T-helper 2 cell treated with Interferon-gamma antibody and Interleukin-4, amounts not matched to agents 5 μg/mL and 100 μg/mL, for 36 hours (primary cell): ENCODE results near the gene PGS1.
A peak's percentile ranks its signal among the peaks of the same experiment; 100 is the strongest.

Source experiments
- DNase-seq: peaks from one replicate; pipeline ENCODE4 v3.0.0; 2021; ENCODE audit warnings: low spot score
- H3K27ac Mint-ChIP-seq: one replicate; pipeline ENCODE4 v1.8.0; 2021; ENCODE audit warnings: mild to moderate bottlenecking, mixed read lengths
- H3K27me3 Mint-ChIP-seq: one replicate; pipeline ENCODE4 v1.8.0; 2021; ENCODE audit warnings: low read depth, mixed read lengths
- H3K36me3 Mint-ChIP-seq: one replicate; pipeline ENCODE4 v1.8.0; 2021; ENCODE audit warnings: low read depth, mixed read lengths
- H3K4me1 Mint-ChIP-seq: one replicate; pipeline ENCODE4 v1.8.0; 2021; ENCODE audit warnings: low read depth, mixed read lengths
- H3K4me3 Mint-ChIP-seq: one replicate; pipeline ENCODE4 v1.8.0; 2022; ENCODE audit warnings: mild to moderate bottlenecking, moderate library complexity, mixed read lengths
- H3K9me3 Mint-ChIP-seq: one replicate; pipeline ENCODE4 v1.8.0; 2021; ENCODE audit warnings: mixed read lengths

Gene PGS1

GRCh38 chr17:78355045-78355641, 23.3 kb upstream of the PGS1 start:
- H3K27ac Mint-ChIP-seq: peak overlapping the region; percentile 96

GRCh38 chr17:78355701-78356100, 22.7 kb upstream of the PGS1 start:
- Mint-ChIP-seq H3K4me3 (peak overlapping the region; percentile 83), H3K27ac (peak overlapping the region; percentile 96), H3K4me1 (peaks cover 48% of the 10 kb centered on the region), H3K27me3 (no peaks in the 10 kb centered on the region), H3K9me3 (no peaks in the 10 kb centered on the region), H3K36me3 (peaks cover 29% of the 10 kb centered on the region)
- DNase-seq: no peak

More at GRCh38 chr17:78355045-78355641, 23.3 kb upstream of the PGS1 start:
- Mint-ChIP-seq H3K4me3 (peak overlapping the region; percentile 83), H3K27me3 (no peaks in the 10 kb centered on the region), H3K9me3 (no peaks in the 10 kb centered on the region), H3K36me3 (peaks cover 29% of the 10 kb centered on the region), H3K4me1 (peaks cover 53% of the 10 kb centered on the region)
- DNase-seq: peak; percentile 52

- Mint-ChIP-seq H3K27me3 (no peaks in the 10 kb centered on the region), H3K36me3 (peaks cover 29% of the 10 kb centered on the region), H3K9me3 (no peaks in the 10 kb centered on the region), H3K4me3 (peak overlapping the region; percentile 83), H3K27ac (peak overlapping the region; percentile 96), H3K4me1 (peaks cover 50% of the 10 kb centered on the region)
- peak; percentile 94 for DNase-seq
Observed at GRCh38 chr17:78356101-78356713, 22.2 kb upstream of the PGS1 start.

- no peaks in the 10 kb centered on the region for H3K9me3 Mint-ChIP-seq
- H3K27ac Mint-ChIP-seq: peak overlapping the region; percentile 96
- peak overlapping the region; percentile 87 for H3K4me3 Mint-ChIP-seq
- peaks cover 47% of the 10 kb centered on the region for H3K4me1 Mint-ChIP-seq
- H3K36me3 Mint-ChIP-seq: peaks cover 29% of the 10 kb centered on the region
- DNase-seq: no peak
- H3K27me3 Mint-ChIP-seq: no peaks in the 10 kb centered on the region
Observed at GRCh38 chr17:78357177-78357586, 21.3 kb upstream of the PGS1 start.

GRCh38 chr17:78357672-78358537, 20.5 kb upstream of the PGS1 start:
- peaks cover 47% of the 10 kb centered on the region for H3K4me1 Mint-ChIP-seq
- DNase-seq: no peak
- H3K27ac Mint-ChIP-seq: peak overlapping the region; percentile 69
- peaks cover 29% of the 10 kb centered on the region for H3K36me3 Mint-ChIP-seq
- H3K27me3 Mint-ChIP-seq: peaks cover 4% of the 10 kb centered on the region
- no peaks in the 10 kb centered on the region for H3K9me3 Mint-ChIP-seq
- H3K4me3 Mint-ChIP-seq: peak overlapping the region; percentile 87

- Mint-ChIP-seq H3K27me3 (peaks cover 7% of the 10 kb centered on the region), H3K4me3 (peak overlapping the region; percentile 87), H3K9me3 (no peaks in the 10 kb centered on the region), H3K27ac (peak overlapping the region; percentile 69), H3K36me3 (peaks cover 29% of the 10 kb centered on the region), H3K4me1 (peaks cover 43% of the 10 kb centered on the region)
- no peak for DNase-seq
Observed at GRCh38 chr17:78358538-78359320, 19.7 kb upstream of the PGS1 start.

- peaks cover 7% of the 10 kb centered on the region for H3K27me3 Mint-ChIP-seq
- H3K27ac Mint-ChIP-seq: peak overlapping the region; percentile 45
- H3K4me1 Mint-ChIP-seq: peaks cover 39% of the 10 kb centered on the region
- peak overlapping the region; percentile 82 for H3K4me3 Mint-ChIP-seq
- DNase-seq: no peak
- H3K36me3 Mint-ChIP-seq: peaks cover 29% of the 10 kb centered on the region
- H3K9me3 Mint-ChIP-seq: no peaks in the 10 kb centered on the region
Observed at GRCh38 chr17:78359321-78359996, 19.0 kb upstream of the PGS1 start.

GRCh38 chr17:78359997-78360370, 18.5 kb upstream of the PGS1 start, which contains the start of gene SOCS3:
TSS of gene SOCS3 (minus strand) at chr17:78360077. CDS start at chr17:78359095, 982 bp downstream.
- DNase-seq: peak; percentile 99
- Mint-ChIP-seq H3K9me3 (no peaks in the 10 kb centered on the region), H3K36me3 (peaks cover 29% of the 10 kb centered on the region), H3K4me3 (peak within 1 kb of the TSS; percentile 87), H3K27me3 (peaks cover 11% of the 10 kb centered on the region), H3K27ac (peak within 1 kb of the TSS; percentile 88), H3K4me1 (peaks cover 39% of the 10 kb centered on the region)

GRCh38 chr17:78360371-78361224, 17.9 kb upstream of the PGS1 start:
- H3K4me3 Mint-ChIP-seq: peak overlapping the region; percentile 87
- H3K27me3 Mint-ChIP-seq: peaks cover 11% of the 10 kb centered on the region
- H3K9me3 Mint-ChIP-seq: no peaks in the 10 kb centered on the region
- H3K27ac Mint-ChIP-seq: peak overlapping the region; percentile 88
- H3K36me3 Mint-ChIP-seq: peaks cover 26% of the 10 kb centered on the region
- peak; percentile 87 for DNase-seq
- H3K4me1 Mint-ChIP-seq: peaks cover 34% of the 10 kb centered on the region

GRCh38 chr17:78361225-78361701, 17.2 kb upstream of the PGS1 start:
- DNase-seq: no peak
- Mint-ChIP-seq H3K27me3 (peaks cover 11% of the 10 kb centered on the region), H3K4me1 (peaks cover 27% of the 10 kb centered on the region)

GRCh38 chr17:78362232-78362631, 16.2 kb upstream of the PGS1 start:
- Mint-ChIP-seq H3K4me1 (peaks cover 20% of the 10 kb centered on the region), H3K4me3 (no peak overlapping the region), H3K27ac (no peak overlapping the region), H3K27me3 (peaks cover 11% of the 10 kb centered on the region), H3K36me3 (peaks cover 15% of the 10 kb centered on the region), H3K9me3 (no peaks in the 10 kb centered on the region)
- no peak for DNase-seq

More at GRCh38 chr17:78361225-78361701, 17.2 kb upstream of the PGS1 start:
- H3K36me3 Mint-ChIP-seq: peaks cover 23% of the 10 kb centered on the region
- peak overlapping the region; percentile 17 for H3K27ac Mint-ChIP-seq
- H3K9me3 Mint-ChIP-seq: no peaks in the 10 kb centered on the region
- no peak overlapping the region for H3K4me3 Mint-ChIP-seq

GRCh38 chr17:78362671-78363070, 15.8 kb upstream of the PGS1 start:
- no peaks in the 10 kb centered on the region for H3K9me3 Mint-ChIP-seq
- no peak for DNase-seq
- no peak overlapping the region for H3K27ac Mint-ChIP-seq
- H3K4me1 Mint-ChIP-seq: peaks cover 16% of the 10 kb centered on the region
- H3K27me3 Mint-ChIP-seq: peaks cover 11% of the 10 kb centered on the region
- no peak overlapping the region for H3K4me3 Mint-ChIP-seq
- peaks cover 11% of the 10 kb centered on the region for H3K36me3 Mint-ChIP-seq
